Fibroblast of skin of left biceps (primary cell): ENCODE results near the gene COL8A2.

ENCODE experiments used
- DNase-seq, 2 experiments: peaks; one replicate each; pipeline ENCODE4 v3.0.0-alpha.2; 2013; ENCODE audit warnings: low read depth in 2 of 2

Gene COL8A2

DNA sequence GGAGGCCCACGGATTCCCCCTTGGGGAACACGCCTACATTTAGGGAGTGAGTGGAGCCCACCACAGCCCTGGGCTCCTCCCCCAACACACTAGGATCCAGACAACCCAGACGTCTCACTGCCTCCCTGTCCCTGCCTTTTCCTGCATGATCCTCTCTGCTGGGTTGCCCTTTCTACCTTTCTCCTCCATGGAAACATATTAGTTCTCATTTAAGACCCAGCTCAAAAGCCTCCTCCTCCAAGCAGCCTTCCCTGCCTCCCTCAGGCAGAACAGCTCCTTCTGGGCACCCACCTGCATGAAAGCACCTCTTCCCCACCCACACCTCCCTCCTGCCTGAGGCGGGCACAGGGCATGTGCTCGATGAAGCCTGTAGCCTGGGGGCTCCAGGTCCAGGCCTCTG lies 10.7 kb downstream of the COL8A2 start:
- DNase-seq = no peak

DNA sequence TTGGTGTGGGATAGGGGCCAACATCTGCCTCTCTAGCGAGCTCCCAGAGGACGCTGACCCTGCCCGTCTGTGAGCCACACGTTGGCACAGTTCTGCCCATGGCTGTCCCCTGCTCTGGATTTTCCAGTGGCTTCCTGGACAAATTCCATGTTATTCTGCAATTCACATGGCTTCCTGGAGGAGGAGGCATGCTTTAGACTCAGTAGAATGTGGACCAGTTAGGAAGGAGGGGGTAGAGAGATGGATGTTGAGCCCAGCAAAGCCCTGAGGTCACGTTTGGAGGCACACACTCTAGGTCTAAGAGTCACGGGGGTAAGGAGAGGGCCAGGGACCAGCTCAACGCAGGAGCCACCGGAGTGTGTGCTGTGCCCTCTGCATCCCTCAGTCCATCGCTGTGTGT lies 12.2 kb downstream of the COL8A2 start:
- DNase-seq = no peak

DNA sequence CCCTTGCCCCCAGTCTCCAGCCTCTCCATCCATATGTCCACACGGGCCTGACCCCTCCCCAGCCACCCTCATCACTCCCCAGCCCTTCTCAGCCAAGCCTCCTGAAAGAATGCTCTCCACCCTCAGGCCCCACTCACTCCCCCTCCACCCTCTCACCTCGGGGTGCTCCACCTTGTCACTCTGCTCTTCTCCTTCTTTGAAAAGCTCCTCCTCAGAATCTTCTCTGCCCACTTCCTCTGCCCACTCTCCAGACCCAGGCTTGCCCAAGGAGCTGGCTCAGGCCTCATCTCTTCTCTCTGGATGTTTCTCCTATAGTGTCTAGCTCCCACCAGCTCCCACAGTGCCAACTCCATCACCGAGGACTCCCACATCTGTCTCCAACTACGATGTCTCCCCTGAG lies 13.9 kb downstream of the COL8A2 start:
- DNase-seq = no peak

DNA sequence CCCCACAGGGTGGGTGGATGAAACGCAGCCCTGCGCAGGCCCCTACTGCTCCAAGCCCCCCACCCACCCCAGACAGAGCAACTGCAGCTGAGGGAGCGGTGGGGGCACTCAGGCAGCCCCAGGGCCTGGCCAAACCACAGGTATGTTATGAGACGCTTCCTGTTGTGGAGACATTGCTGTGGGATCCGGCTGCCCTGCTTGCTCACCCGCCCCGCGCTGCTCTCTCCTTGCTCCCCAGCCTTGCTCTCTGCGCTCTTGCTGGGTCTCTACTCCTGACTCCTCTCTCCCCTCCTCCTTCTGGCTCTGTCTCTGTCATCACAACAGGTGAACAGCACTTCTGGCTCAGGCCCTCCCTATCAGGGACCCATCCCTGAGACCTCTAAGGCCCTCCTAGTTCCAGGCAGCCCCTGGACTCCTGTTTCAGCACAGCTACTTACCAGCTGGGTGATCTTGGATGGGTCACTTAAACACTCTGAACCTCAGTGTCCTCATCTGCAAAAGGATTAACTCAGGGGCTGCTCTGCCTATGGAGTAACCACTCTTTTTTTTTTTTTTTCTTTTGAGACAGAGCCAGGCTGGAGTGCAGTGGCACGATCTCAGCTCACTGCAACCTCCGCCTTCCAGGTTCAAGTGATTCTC lies 15.9 kb downstream of the COL8A2 start:
- peak in 1 of 2 experiments; percentile 45 for DNase-seq

DNA sequence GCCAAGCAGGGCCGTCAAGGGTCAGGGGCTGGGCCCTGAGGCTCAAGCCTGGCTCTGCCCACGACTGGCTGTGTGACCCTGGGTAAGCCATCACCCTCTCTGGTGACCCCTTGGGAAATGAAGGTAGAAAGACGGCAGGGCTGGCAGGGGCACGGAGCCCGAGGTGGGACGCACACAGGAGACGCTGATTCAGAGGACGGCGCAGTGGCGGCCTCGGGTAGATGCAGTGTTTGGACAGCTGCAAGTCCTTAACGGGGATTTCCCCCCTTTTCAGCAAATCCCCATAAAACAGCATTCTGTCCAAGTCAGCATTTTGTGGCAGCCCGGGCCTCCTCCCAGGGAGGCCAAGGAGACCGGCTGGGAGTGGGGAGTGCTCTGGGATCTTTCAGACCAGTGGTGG lies 16.7 kb downstream of the COL8A2 start:
- no peak for DNase-seq

DNA sequence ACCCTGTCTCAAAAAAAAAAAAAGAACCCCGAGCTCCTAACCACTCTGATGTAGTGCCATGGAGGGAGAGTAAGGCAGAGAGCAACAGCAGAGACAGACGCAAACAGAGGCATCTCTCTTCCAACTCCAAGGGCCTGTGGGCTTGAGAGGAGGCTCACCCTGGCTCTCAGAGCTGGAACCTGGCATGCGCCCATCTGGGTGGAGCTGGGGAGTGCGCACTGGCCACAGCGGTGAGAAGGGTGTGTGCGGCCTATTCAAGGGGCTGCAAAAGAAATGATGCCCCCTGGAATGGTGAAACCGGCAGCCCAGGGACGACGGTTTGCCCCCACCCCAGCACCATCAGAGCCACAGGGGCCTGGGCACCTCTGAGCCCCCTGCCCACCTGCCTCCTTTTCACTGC lies 17.6 kb downstream of the COL8A2 start:
- no peak for DNase-seq

DNA sequence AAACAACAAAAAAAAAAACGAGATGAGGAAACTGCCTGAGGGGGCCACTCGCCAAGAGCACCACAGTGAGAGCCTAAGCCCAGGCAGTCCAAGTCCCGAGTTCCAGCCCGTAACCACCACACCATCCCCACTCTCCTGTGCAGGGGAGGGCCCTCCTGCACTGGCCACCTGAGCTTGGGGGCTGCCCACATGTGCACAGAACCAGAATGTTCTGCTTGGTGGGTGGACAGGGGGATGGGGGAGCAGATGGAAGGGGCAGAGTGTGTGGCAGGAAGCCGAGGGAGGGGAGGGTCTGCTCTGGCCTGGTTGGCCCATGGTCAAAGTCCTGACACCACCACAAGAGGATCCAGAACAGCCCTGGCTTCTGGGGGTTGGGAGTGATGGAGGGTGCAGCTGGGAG lies 18.8 kb downstream of the COL8A2 start:
- DNase-seq = no peak

DNA sequence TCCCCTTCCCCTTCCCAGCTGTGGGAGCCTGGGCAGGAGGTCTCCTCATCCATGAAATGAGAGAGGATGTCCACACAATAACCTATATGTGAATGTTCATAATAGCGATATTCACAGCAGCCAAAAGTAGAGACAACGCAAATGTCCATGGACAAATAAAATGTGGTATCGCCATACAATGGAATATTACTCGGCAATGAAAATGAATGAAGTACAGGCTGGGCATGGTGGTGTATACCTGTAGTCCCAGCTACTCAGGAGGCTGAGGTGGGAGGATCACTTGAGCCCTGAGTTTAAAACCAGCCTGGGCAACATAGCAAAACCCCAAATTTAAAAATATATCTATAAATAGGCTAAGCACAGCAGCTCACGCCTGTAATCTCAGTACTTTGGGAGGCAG lies 23.5 kb downstream of the COL8A2 start:
- no peak for DNase-seq

DNA sequence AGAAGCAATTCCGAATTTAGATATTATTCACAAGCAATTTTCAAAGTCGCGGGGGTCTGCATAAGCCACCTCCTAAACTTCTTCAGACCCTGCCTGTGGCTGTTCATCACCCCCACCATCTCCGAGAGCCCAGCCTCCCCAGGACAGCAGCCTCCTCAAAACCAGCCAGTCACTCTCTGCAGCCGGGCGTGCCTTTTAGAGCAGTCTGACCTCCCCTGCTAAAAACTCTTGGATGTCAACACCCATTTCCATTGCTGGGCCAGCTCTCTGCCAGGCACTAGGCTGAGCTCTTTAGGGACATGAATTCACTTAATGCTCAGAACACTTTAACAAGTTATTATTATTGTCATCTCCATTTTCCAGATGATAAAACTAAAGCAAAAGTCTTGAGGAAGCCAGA lies 24.6 kb downstream of the COL8A2 start:
- no peak for DNase-seq

DNA sequence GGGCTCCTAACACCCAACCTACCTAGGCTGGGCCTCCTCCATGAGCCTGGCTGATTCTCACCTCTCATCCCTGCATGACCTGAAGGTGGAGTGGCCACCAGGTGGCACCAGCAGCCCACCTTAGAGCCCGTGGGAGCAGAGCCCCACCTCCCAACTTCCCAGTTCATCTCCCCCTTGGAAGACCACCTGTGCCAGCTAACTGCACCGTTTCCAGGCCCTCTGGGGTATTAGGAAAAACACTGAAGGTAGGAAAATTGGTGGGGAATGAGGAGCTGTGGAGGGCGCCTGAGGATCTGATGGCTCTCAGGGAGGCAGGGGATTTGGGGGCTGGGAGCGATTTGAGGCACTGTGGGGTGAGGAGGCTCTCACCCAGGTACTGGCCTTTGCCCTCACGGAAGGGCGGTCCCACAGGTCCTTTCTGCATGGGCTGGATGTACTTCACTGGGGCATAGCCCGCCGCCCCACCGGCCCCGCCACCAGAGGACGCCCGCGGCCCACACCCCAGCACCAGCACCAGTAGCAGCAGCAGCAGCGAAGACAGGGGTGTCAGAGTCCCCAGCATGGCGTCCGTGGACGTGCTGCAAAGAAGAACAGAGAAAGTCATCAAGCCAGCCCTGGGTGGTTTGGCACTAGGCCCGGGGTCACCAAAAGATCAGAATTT lies 25.2 kb downstream of the COL8A2 start:
- peak in 1 of 2 experiments; percentile 37 for DNase-seq

DNA sequence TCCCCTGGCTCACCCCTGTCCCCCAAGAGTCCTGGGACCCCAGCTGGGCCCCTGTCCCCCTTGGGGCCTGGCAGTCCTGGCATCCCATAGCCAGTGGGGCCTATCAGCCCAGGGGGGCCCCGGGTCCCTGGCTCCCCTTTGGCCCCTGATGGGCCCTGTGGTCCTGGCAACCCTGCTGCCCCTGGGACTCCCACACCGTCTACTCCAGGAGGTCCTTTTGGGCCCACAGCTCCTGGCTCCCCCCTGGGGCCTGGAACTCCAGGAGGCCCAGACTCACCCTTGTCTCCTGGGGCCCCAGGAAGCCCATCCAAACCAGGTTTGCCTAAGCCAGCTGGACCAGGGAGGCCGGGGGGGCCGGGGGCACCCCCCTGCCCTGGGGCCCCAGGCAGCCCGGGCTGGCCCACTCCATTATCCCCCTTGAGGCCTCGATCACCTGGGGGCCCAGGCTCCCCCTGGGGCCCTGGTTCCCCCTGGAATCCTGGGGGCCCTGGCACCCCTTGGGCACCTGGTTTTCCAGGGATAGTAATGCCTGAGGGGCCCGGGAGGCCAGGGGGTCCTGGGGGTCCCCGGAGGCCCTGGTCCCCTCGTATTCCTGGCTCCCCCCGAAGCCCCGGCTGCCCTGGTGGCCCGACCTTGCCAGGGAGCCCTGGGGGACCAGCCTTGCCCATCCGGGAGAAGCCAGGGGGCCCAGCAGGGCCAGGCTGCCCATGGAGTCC lies 26.2 kb downstream of the COL8A2 start:
- DNase-seq = no peak

DNA sequence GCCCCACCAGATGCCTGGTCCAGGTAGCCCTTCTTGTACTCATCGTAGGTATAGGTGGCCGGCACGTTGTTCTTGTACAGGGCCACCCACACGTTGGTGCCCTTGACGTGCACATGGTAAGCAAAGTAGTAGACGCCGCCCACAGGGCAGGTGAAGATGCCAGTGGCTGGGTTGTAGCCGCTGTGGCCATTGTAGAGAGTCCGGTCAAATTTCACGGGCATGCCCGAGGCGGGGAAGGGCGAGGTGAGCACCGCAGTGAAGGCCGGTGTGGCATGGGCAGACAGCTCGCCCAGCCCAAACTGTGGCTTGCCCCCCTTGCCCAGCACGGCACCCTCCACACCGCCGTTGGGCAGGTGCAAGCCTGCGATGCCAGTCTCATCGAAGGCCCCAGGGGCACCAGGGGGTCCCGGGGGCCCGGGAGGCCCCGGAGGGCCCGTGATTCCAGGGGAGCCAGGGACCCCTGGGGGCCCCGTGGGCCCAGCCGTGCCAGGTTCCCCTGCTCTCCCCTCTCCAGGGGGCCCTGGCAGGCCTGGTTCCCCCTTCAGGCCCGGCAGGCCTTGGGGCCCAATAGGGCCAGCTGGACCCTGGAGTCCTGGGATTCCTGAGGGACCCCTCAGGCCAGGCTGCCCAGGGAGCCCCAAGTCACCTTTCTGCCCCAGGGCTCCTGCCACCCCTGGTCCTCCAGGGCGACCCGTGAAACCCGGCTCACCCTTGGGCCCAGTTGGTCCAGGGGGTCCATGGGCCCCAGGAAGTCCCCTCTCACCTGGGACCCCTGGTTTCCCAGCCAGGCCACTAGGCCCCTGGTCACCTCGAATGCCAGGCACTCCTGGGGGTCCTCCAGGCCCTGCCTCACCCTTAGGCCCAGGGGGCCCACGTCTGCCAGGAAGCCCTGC lies 27.1 kb downstream of the COL8A2 start:
- DNase-seq = no peak

DNA sequence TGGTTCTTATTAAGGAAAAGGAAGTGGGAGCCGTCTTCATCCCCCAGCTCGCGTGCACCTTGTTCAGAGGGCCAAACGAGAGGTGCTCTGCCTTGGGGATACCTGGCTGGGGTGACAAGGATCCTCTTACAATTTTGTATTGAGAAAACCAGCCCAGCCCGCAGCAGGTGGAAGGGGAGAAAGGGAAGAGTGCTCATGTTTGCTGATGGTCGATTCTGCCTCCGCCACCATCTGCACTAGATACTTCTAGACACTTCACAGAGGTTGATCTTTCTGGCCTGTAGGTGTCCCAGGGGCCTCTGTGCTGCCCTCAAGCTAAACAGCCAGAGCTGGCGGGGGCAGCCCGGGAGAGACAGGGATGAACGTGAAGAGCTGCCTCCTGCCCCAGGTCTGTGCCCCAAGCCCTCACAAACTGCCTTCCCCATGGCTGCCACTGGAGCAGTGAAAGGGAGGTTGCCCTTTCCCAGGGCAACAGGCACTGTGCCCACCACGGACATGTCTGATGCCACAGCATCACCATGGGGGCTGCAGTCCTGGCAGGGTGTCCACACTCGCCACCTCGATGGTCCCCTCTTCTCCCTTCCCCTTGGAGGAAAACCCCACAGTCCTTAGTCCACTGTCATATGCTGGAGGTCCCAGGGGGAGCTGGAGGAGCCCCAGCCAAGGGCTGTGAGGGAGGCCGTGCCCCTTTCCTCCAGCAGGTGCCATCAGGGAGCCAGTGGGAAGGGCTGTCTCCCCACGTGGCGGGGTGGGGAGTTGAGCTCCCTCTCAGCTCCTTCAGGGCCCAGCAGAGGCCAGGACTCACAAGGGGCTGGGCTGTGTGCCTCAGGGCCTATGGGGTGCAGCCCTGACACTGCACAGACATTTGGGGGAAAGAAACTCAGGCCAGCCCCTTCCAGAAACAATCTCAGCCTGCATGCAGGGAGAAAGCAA lies 28.3 kb downstream of the COL8A2 start:
- no peak for DNase-seq

DNA sequence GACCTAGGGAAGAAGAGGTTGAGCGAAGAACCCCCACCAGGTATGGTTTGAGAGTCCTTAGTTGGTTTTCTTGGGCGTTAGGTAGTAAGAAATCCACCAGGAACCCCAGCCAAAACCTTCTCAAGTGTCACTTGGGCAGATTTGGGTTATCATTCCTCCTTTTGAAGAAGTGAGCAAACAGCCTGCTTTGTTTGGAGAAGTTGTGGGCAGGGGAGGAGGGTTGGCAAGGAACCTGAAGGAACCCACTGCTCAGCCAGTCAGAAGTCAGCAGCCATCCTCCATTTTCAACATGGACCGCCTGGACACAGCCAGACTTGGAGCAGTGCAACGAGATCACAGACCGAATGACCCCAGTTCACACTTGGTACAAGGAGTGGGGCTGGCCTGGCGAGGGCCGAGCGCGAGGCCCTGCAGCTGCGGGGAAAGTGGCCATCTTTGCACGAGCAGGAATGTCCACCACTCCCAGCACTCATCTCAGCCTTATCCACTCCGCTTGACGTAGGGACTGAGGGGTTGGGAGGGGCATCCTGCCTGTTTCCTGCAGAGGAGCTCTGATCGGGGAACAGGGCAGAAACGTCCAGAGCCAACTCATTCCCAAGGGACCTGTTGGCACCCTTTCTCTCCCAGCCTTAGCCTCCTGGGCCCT lies 29.1 kb downstream of the COL8A2 start:
- no peak for DNase-seq

DNA sequence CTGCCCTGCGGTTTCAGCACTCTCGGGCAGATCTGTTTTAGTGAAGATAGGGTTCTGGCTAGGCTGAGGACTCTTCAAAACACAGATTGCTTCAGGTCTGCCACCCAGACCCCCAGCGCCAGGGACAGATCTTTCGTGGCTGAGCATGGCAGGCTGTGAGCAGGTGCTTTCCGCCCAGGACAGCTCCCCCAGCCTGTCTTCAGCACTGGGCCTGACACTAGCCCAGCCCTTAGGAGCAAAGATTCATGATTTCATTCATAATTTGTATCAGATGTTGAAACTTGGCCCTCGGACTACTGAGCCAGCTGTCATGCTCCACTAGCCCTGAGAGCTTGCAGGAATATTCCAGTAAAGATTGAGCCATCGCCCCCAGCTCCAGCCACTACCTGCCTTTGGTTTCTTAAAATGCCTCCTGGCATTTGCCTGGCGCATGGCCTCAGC lies 30.4 kb downstream of the COL8A2 start:
- DNase-seq = no peak

DNA sequence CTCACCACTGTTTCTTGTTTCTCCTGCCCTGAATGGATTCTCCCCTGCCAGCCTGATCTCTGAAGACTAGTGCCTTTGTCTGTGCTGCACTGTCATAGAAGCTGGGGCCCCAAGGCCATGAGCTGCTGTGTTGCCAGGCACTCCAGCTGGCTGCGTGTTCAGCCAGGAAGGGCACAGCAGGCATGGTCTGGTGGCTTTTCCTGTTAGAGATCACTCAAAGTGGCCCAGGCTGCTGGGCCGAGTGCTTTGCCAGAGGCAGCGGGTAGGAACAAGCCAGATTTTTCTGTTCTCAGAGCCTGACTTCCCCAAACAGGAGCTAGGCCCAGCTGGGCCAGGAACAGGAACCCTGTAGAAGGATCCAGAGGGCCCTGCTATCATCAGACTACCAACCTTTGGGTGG lies 31.1 kb downstream of the COL8A2 start:
- DNase-seq = no peak

DNA sequence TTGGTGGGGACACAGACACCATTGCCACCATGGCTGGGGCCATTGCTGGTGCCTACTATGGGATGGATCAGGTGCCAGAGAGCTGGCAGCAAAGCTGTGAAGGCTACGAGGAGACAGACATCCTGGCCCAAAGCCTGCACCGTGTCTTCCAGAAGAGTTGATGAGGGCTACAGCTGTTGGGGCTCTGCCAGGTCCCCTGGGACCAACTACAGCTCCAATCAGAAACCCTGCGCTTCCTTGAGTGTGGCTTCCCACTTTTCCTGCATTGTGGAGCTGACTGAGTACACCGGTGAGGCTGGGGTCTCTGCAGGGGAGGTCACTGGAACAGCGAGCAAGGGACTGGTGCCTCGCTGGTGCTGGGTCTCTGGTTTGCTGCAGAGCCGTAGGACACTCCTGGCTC lies 31.8 kb downstream of the COL8A2 start:
- no peak for DNase-seq

DNA sequence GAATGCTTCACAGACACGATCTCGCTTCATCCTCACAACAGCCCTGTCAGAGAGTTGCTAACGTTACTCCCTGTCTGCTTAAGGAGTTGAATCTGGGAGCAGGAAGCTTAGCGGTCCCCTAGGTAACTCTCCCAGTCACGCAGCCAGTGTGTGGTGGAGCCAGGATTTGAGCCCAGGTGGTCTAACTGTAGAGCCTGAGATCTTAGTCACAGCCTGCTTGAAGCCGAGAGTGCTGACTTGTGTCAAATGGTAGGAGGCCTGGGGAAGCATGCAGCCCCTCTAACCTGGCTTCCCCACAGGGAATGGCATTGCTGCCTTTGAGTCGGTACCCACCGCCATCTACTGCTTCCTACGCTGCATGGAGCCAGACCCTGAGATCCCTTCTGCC lies 32.2 kb downstream of the COL8A2 start:
- DNase-seq = no peak

DNA sequence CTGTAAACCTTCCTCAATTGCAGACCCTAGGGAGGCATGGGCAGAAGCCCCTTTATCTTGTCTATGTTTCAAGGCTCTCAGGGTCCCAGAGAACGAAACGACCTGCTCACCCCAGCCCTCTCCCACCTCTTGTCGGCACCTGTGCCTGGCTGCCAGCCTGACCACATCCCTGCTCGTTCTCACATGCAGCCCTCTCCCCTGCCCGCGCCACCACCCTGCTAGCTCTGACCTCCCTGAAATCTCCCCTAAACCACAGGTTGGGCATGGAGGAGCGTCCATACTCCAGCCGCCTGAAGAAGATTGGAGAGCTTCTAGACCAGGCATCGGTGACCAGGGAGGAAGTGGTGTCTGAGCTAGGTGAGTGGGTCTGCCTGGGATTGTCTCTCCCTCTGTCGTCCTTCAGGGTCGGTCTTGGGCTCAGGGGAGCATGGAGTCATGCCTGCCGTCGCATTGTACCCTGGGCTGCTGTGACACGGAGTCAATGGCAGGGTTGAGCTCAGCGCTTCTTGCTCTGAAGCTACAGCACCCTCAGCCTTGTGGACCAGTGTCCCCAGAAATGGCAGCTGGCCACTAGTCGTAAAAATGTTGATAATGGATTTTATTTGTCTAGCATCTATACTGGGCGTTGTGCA lies 32.7 kb downstream of the COL8A2 start:
- no peak for DNase-seq

DNA sequence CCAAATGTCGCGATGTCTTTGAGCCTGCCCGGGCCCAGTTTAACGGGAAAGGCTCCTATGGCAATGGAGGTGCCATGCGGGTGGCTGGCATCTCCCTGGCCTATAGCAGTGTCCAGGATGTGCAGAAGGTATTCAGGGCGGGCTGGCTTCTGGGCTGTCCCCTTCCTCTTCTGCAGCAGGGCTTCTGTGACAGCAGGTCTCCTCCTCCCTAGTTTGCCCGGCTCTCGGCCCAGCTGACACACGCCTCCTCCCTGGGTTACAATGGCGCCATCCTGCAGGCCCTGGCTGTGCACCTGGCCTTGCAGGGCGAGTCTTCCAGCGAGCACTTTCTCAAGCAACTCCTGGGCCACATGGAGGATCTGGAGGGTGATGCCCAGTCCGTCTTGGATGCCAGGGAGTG lies 33.3 kb downstream of the COL8A2 start:
- DNase-seq = no peak
